ENCODE results near the gene MTHFR.

MTHFR gene

DNA sequence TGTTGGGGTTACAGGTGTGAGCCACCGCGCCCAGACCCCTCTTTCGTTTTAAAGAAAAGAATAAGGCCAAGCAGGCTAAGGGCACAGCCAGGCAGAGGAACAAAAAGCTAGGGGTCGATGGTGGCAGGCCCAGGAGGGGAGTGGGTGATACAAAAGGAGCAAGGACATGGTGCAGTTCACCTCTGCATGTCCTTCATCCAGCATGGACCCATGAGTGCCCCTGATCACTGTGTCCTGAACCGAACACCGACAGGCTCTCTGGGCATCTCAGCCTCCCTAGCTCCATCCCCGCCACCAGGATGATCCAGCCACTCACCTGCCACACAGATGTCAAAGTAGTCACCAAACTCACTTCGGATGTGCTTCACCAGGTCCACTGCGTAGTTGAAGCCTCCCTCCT is 5.9 kb downstream of the MTHFR start:
- Histone ChIP-seq H3K4me1 (ENCODE audit: insufficient read depth, low read length, severe bottlenecking) (peaks cover 31% of the 10 kb centered on the region), H3K27ac (ENCODE audit: low read depth, low read length, poor library complexity, severe bottlenecking) (no peak overlapping the region), H3K27me3 (ENCODE audit: insufficient read depth, low read length) (no peaks in the 10 kb centered on the region), H3F3A (ENCODE audit: insufficient read depth, low read length) (no peaks in the 10 kb centered on the region), H3K9me2 (ENCODE audit: low read depth, low read length) (no peaks in the 10 kb centered on the region), H4K20me1 (ENCODE audit: insufficient read depth, low read length) (no peaks in the 10 kb centered on the region), H3K36me3 (ENCODE audit: insufficient read depth, low read length) (peaks cover 46% of the 10 kb centered on the region), H2AFZ (ENCODE audit: low read length) (no peak overlapping the region), H3K79me2 (ENCODE audit: insufficient read depth, low read length) (no peaks in the 10 kb centered on the region), H3K9me3 (ENCODE audit: low read length) (no peaks in the 10 kb centered on the region), H3K9ac (ENCODE audit: low read length) (no peak overlapping the region), H3K4me3 (ENCODE audit: low read depth, low read length, poor library complexity, severe bottlenecking) (no peak overlapping the region), H3K4me2 (ENCODE audit: low read length) (no peak overlapping the region)
- TF ChIP-seq, protein P1, sequence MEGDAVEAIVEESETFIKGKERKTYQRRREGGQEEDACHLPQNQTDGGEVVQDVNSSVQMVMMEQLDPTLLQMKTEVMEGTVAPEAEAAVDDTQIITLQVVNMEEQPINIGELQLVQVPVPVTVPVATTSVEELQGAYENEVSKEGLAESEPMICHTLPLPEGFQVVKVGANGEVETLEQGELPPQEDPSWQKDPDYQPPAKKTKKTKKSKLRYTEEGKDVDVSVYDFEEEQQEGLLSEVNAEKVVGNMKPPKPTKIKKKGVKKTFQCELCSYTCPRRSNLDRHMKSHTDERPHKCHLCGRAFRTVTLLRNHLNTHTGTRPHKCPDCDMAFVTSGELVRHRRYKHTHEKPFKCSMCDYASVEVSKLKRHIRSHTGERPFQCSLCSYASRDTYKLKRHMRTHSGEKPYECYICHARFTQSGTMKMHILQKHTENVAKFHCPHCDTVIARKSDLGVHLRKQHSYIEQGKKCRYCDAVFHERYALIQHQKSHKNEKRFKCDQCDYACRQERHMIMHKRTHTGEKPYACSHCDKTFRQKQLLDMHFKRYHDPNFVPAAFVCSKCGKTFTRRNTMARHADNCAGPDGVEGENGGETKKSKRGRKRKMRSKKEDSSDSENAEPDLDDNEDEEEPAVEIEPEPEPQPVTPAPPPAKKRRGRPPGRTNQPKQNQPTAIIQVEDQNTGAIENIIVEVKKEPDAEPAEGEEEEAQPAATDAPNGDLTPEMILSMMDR (IDR thresholded peaks at IDR 0.05; ENCODE audit: low read length) = no peak
- TF ChIP-seq EZH2 (IDR thresholded peaks at IDR 0.05; ENCODE audit: borderline replicate concordance, low read length) = no peak

DNA sequence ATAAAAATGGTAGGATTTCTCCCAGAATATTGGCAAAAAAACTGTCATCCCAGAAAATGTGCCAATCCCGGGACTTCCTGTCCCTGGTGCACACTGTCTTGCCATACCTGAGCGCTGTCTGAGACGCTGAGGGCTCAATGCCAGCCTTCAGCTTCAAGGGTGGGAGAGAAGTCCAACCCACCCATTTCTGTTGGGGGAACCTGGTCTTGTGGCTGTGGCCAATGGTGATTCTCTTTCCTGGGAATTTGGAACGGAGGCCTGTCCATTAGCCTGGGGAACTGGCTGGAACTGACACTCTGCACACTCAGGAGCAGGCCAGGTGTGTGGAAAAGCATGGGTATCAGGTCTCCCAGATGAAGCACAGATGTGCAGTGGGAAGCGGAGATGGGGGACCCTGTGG is 6.7 kb downstream of the MTHFR start:
- H3K9ac ChIP-seq (ENCODE audit: low read length) = no peak overlapping the region

DNA sequence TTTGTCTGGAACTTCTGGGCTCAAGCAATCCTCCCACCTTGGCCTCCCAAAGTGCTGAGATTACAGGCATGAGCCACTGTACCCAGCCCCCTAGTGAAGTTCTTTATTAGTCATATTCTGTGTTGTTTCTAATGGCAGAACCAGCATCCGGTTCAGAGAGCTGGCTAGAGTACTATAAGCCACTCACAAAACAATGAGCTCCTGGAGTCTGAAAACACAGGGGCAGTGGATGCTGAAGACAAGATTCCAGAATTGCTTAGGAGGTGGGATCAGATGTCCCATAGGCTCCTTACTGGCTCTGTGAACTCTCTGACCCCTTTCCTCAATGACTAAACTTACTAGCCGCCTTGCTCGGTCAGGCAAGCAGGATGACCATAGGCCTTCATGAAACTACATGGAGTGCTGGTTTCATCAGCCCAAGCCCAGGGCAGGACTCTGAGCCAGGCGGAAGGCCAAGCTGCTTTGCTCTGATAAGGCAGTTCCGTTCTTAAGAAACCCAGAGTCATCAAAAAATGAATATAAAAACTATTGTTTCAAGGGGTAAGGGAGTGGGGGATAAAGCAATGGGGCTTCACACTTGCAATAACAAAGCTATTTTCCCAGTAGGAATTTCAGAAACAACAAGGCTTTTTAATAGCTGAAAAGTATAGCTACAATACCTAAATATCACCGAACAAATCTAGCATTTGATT is 8.1 kb downstream of the MTHFR start:
- no peak for TF ChIP-seq EZH2 (IDR thresholded peaks at IDR 0.05; ENCODE audit: borderline replicate concordance, low read length)
- TF ChIP-seq, protein P1 (IDR thresholded peaks at IDR 0.05; ENCODE audit: low read length) = no peak
- Histone ChIP-seq H3F3A (ENCODE audit: insufficient read depth, low read length) (no peaks in the 10 kb centered on the region), H3K9me3 (ENCODE audit: low read length) (no peaks in the 10 kb centered on the region), H3K27ac (ENCODE audit: low read depth, low read length, poor library complexity, severe bottlenecking) (no peak overlapping the region), H3K4me1 (ENCODE audit: insufficient read depth, low read length, severe bottlenecking) (peaks cover 9% of the 10 kb centered on the region), H2AFZ (ENCODE audit: low read length) (no peak overlapping the region), H3K4me2 (ENCODE audit: low read length) (no peak overlapping the region), H3K27me3 (ENCODE audit: insufficient read depth, low read length) (no peaks in the 10 kb centered on the region), H4K20me1 (ENCODE audit: insufficient read depth, low read length) (no peaks in the 10 kb centered on the region), H3K79me2 (ENCODE audit: insufficient read depth, low read length) (no peaks in the 10 kb centered on the region), H3K9ac (ENCODE audit: low read length) (no peak overlapping the region), H3K9me2 (ENCODE audit: low read depth, low read length) (no peaks in the 10 kb centered on the region), H3K4me3 (ENCODE audit: low read depth, low read length, poor library complexity, severe bottlenecking) (no peak overlapping the region), H3K36me3 (ENCODE audit: insufficient read depth, low read length) (peaks cover 61% of the 10 kb centered on the region)

More for the DNA sequence above, 6.7 kb downstream of the MTHFR start:
- Histone ChIP-seq H3K9me3 (ENCODE audit: low read length) (no peaks in the 10 kb centered on the region), H2AFZ (ENCODE audit: low read length) (no peak overlapping the region), H3K79me2 (ENCODE audit: insufficient read depth, low read length) (no peaks in the 10 kb centered on the region), H3F3A (ENCODE audit: insufficient read depth, low read length) (no peaks in the 10 kb centered on the region), H3K27me3 (ENCODE audit: insufficient read depth, low read length) (no peaks in the 10 kb centered on the region), H3K36me3 (ENCODE audit: insufficient read depth, low read length) (peaks cover 53% of the 10 kb centered on the region), H3K27ac (ENCODE audit: low read depth, low read length, poor library complexity, severe bottlenecking) (no peak overlapping the region), H3K4me2 (ENCODE audit: low read length) (no peak overlapping the region), H3K4me1 (ENCODE audit: insufficient read depth, low read length, severe bottlenecking) (peaks cover 23% of the 10 kb centered on the region), H4K20me1 (ENCODE audit: insufficient read depth, low read length) (no peaks in the 10 kb centered on the region), H3K9me2 (ENCODE audit: low read depth, low read length) (no peaks in the 10 kb centered on the region), H3K4me3 (ENCODE audit: low read depth, low read length, poor library complexity, severe bottlenecking) (no peak overlapping the region)
- TF ChIP-seq, protein P1 (IDR thresholded peaks at IDR 0.05; ENCODE audit: low read length) = no peak
- no peak for TF ChIP-seq EZH2 (IDR thresholded peaks at IDR 0.05; ENCODE audit: borderline replicate concordance, low read length)
